HFF-Myc (cell line): ENCODE results near the gene LRIG2.
A peak's percentile ranks its signal among the peaks of the same experiment; 100 is the strongest.

ENCODE experiments used
- DNase-seq: peaks from one replicate; pipeline ENCODE4 v3.0.0-alpha.2; 2011; ENCODE audit warnings: low read depth; ENCODE audit errors: extremely low read depth
- H3K4me3 ChIP-seq: replicated peaks from 2 replicates; pipeline ENCODE4 v1.5.1; 2011; ENCODE audit warnings: low read depth, mild to moderate bottlenecking, control low read depth, low read length
- CTCF ChIP-seq: IDR thresholded peaks from 2 replicates; pipeline ENCODE4 v1.5.1; 2012; ENCODE audit warnings: mild to moderate bottlenecking, low read depth, low read length, control low read depth; ENCODE audit errors: missing control alignments

The LRIG2 gene

GRCh38 chr1:113103977-113104376, 31.0 kb downstream of the LRIG2 start:
- TF ChIP-seq CTCF, result no peak
- H3K4me3 ChIP-seq, result no peak overlapping the region
- no peak for DNase-seq

- DNase-seq, result no peak
- TF ChIP-seq CTCF, result no peak
- H3K4me3 ChIP-seq, result no peak overlapping the region
Observed at GRCh38 chr1:113106910-113107309, 33.9 kb downstream of the LRIG2 start.

- DNase-seq, result peak; percentile 56
- TF ChIP-seq CTCF, result peak; percentile 9
- no peak overlapping the region for H3K4me3 ChIP-seq
Observed at GRCh38 chr1:113109908-113110554, 37.0 kb downstream of the LRIG2 start.

- no peak for TF ChIP-seq CTCF
- no peak for DNase-seq
Observed at GRCh38 chr1:113118266-113118665, 45.3 kb downstream of the LRIG2 start.

GRCh38 chr1:113123737-113124136, 50.7 kb downstream of the LRIG2 start:
- DNase-seq, result no peak
- H3K4me3 ChIP-seq, result no peak overlapping the region
- TF ChIP-seq CTCF, result no peak

More at GRCh38 chr1:113118266-113118665, 45.3 kb downstream of the LRIG2 start:
- H3K4me3 ChIP-seq, result no peak overlapping the region

- TF ChIP-seq CTCF, result no peak
- H3K4me3 ChIP-seq, result no peak overlapping the region
- DNase-seq, result no peak
Observed at GRCh38 chr1:113124366-113124765, 51.4 kb downstream of the LRIG2 start.

- TF ChIP-seq CTCF, result no peak
- DNase-seq, result no peak
- H3K4me3 ChIP-seq, result no peak overlapping the region
Observed at GRCh38 chr1:113125517-113125916, 52.5 kb downstream of the LRIG2 start.
